ENCODE measurements around the gene C2CD4A. TPM values are rescaled to one million over a fixed set of nuclear protein-coding genes. Genes with fewer than 3 reads are reported as not detected.

Gene C2CD4A
- total RNA-seq, 4 donors from 2014 or later: 0.12 to 0.40 (median 0.31) TPM; not detected in 1

GRCh38 chr15:62089616-62090015 lies 22.8 kb downstream of the C2CD4A start:
- ATAC-seq: no peak
- H3K4me3 ChIP-seq: no peak overlapping the region
- WGBS, 2 donors (ENCODE audit: low coverage in 1 of 2): 60 to 74% methylated on average over 2 of the region's 2 CpGs
- TF ChIP-seq POLR2AphosphoS5 (IDR thresholded peaks at IDR 0.05) (no peak), POLR2A (IDR thresholded peaks at IDR 0.05) (no peak), CTCF (IDR thresholded peaks at IDR 0.05) (no peak), EP300 (IDR thresholded peaks at IDR 0.05) (no peak)
- no peaks in the 10 kb centered on the region for H3K27me3 ChIP-seq
- no peaks in the 10 kb centered on the region for H3K9me3 ChIP-seq
- H3K4me1 ChIP-seq: peaks cover 0 to 6% (median 0%) of the 10 kb centered on the region in 3 donors
- H3K27ac ChIP-seq: no peak overlapping the region
- H3K36me3 ChIP-seq: no peaks in the 10 kb centered on the region

- TF ChIP-seq POLR2AphosphoS5 (IDR thresholded peaks at IDR 0.05): no peak
- no peak for TF ChIP-seq CTCF (IDR thresholded peaks at IDR 0.05)
- TF ChIP-seq EP300 (IDR thresholded peaks at IDR 0.05): no peak
- no peak for TF ChIP-seq POLR2A (IDR thresholded peaks at IDR 0.05)
- no peak for ATAC-seq
- no peaks in the 10 kb centered on the region for H3K36me3 ChIP-seq
- peaks cover 0 to 6% (median 0%) of the 10 kb centered on the region in 3 donors for H3K4me1 ChIP-seq
- H3K27me3 ChIP-seq: no peaks in the 10 kb centered on the region
- no peak overlapping the region for H3K4me3 ChIP-seq
- H3K9me3 ChIP-seq: no peaks in the 10 kb centered on the region
- no peak overlapping the region for H3K27ac ChIP-seq
- WGBS, 2 donors (ENCODE audit: low coverage in 1 of 2): 70 to 72% methylated on average over 2 to 7 of the region's 7 CpGs
Observed at GRCh38 chr15:62090988-62091387, 24.2 kb downstream of the C2CD4A start.

GRCh38 chr15:62093809-62094208 lies 27.0 kb downstream of the C2CD4A start:
- Histone ChIP-seq H3K36me3 (no peaks in the 10 kb centered on the region), H3K27me3 (no peaks in the 10 kb centered on the region), H3K9me3 (no peaks in the 10 kb centered on the region), H3K27ac (no peak overlapping the region), H3K4me1 (peaks cover 0 to under 1% (median 0%) of the 10 kb centered on the region in 3 donors), H3K4me3 (no peak overlapping the region)
- no peak for ATAC-seq
- WGBS, 2 donors (ENCODE audit: low coverage in 1 of 2): 77% methylated on average over 4 to 5 of the region's 5 CpGs
- no peak for TF ChIP-seq POLR2AphosphoS5 (IDR thresholded peaks at IDR 0.05)
- TF ChIP-seq CTCF (IDR thresholded peaks at IDR 0.05): no peak
- no peak for TF ChIP-seq EP300 (IDR thresholded peaks at IDR 0.05)
- no peak for TF ChIP-seq POLR2A (IDR thresholded peaks at IDR 0.05)

- no peak overlapping the region for H3K27ac ChIP-seq
- no peaks in the 10 kb centered on the region for H3K27me3 ChIP-seq
- WGBS, 2 donors (ENCODE audit: low coverage in 1 of 2): 47 to 56% methylated on average over 6 to 7 of the region's 7 CpGs
- H3K36me3 ChIP-seq: no peaks in the 10 kb centered on the region
- H3K4me3 ChIP-seq: no peak overlapping the region
- no peaks in the 10 kb centered on the region for H3K9me3 ChIP-seq
- H3K4me1 ChIP-seq: peaks cover 0 to 7% (median 0%) of the 10 kb centered on the region in 3 donors
- no peak for ATAC-seq
- TF ChIP-seq POLR2AphosphoS5 (IDR thresholded peaks at IDR 0.05) (no peak), CTCF (IDR thresholded peaks at IDR 0.05) (no peak), POLR2A (IDR thresholded peaks at IDR 0.05) (no peak), EP300 (IDR thresholded peaks at IDR 0.05) (no peak)
Observed at GRCh38 chr15:62094388-62094787, 27.6 kb downstream of the C2CD4A start.

- Histone ChIP-seq H3K4me1 (peaks cover 0 to 7% (median 0%) of the 10 kb centered on the region in 3 donors), H3K27ac (no peak overlapping the region), H3K4me3 (no peak overlapping the region), H3K36me3 (no peaks in the 10 kb centered on the region), H3K27me3 (no peaks in the 10 kb centered on the region), H3K9me3 (no peaks in the 10 kb centered on the region)
- TF ChIP-seq POLR2A (IDR thresholded peaks at IDR 0.05): no peak
- peak; percentile 25 for TF ChIP-seq POLR2AphosphoS5 (IDR thresholded peaks at IDR 0.05)
- 24 to 37% methylated on average over 5 to 7 of the region's 7 CpGs for WGBS, 2 donors (ENCODE audit: low coverage in 1 of 2)
- no peak for ATAC-seq
Observed at GRCh38 chr15:62099094-62099601, 32.4 kb downstream of the C2CD4A start.

Measured in gastroesophageal sphincter (tissue), 4 donors.